Measurements from ENCODE around the gene HDAC8. TPM values are rescaled to one million over a fixed set of nuclear protein-coding genes. Genes with fewer than 3 reads are reported as not detected.

The HDAC8 gene
- polyA plus RNA-seq, 1 experiment, result 14.9 TPM

- no peak for TF ChIP-seq CTCF (IDR thresholded peaks at IDR 0.05; ENCODE audit: insufficient read depth, low read depth, low read length)
- H3K36me3 ChIP-seq (ENCODE audit: control insufficient read depth, insufficient read depth, low read length), result no peaks in the 10 kb centered on the region
- ChIA-PET POLR2A (no interaction called here), CTCF (no interaction called here)
- no peak overlapping the region for H3K4me3 ChIP-seq (ENCODE audit: low read depth, low read length)
- no peak for DNase-seq (ENCODE audit: low read depth)
- no peaks in the 10 kb centered on the region for H3K27me3 ChIP-seq (ENCODE audit: control insufficient read depth, insufficient read depth, low read length)
These were observed 104.0 kb downstream of the HDAC8 start for GRCh38 chrX:72468607-72469006.

GRCh38 chrX:72467135-72467534 lies 105.5 kb downstream of the HDAC8 start:
- no peak for TF ChIP-seq CTCF (IDR thresholded peaks at IDR 0.05; ENCODE audit: insufficient read depth, low read depth, low read length)
- ChIA-PET POLR2A (no interaction called here), CTCF (no interaction called here)
- H3K27me3 ChIP-seq (ENCODE audit: control insufficient read depth, insufficient read depth, low read length), result no peaks in the 10 kb centered on the region
- DNase-seq (ENCODE audit: low read depth), result no peak
- H3K4me3 ChIP-seq (ENCODE audit: low read depth, low read length), result no peak overlapping the region
- no peaks in the 10 kb centered on the region for H3K36me3 ChIP-seq (ENCODE audit: control insufficient read depth, insufficient read depth, low read length)

- DNase-seq (ENCODE audit: low read depth), result no peak
- ChIA-PET POLR2A (no interaction called here), CTCF (no interaction called here)
- Histone ChIP-seq H3K36me3 (ENCODE audit: control insufficient read depth, insufficient read depth, low read length) (no peaks in the 10 kb centered on the region), H3K27me3 (ENCODE audit: control insufficient read depth, insufficient read depth, low read length) (no peaks in the 10 kb centered on the region), H3K4me3 (ENCODE audit: low read depth, low read length) (no peak overlapping the region)
- TF ChIP-seq CTCF (IDR thresholded peaks at IDR 0.05; ENCODE audit: insufficient read depth, low read depth, low read length), result no peak
These were observed 106.2 kb downstream of the HDAC8 start for GRCh38 chrX:72466493-72466892.

- no peak for DNase-seq (ENCODE audit: low read depth)
- H3K36me3 ChIP-seq (ENCODE audit: control insufficient read depth, insufficient read depth, low read length), result no peaks in the 10 kb centered on the region
- CTCF ChIA-PET, result no interaction called here
These were observed 106.8 kb downstream of the HDAC8 start for GRCh38 chrX:72465889-72466288.

GRCh38 chrX:72461766-72462165 lies 110.9 kb downstream of the HDAC8 start:
- TF ChIP-seq CTCF (IDR thresholded peaks at IDR 0.05; ENCODE audit: insufficient read depth, low read depth, low read length), result no peak
- DNase-seq (ENCODE audit: low read depth), result no peak
- ChIA-PET CTCF (no interaction called here), POLR2A (no interaction called here)
- H3K27me3 ChIP-seq (ENCODE audit: control insufficient read depth, insufficient read depth, low read length), result no peaks in the 10 kb centered on the region
- H3K36me3 ChIP-seq (ENCODE audit: control insufficient read depth, insufficient read depth, low read length), result no peaks in the 10 kb centered on the region
- no peak overlapping the region for H3K4me3 ChIP-seq (ENCODE audit: low read depth, low read length)

More at GRCh38 chrX:72465889-72466288, 106.8 kb downstream of the HDAC8 start:
- POLR2A ChIA-PET, result no interaction called here
- Histone ChIP-seq H3K27me3 (ENCODE audit: control insufficient read depth, insufficient read depth, low read length) (no peaks in the 10 kb centered on the region), H3K4me3 (ENCODE audit: low read depth, low read length) (no peak overlapping the region)
- no peak for TF ChIP-seq CTCF (IDR thresholded peaks at IDR 0.05; ENCODE audit: insufficient read depth, low read depth, low read length)
